Activated CD4-positive, CD25-positive, alpha-beta regulatory T cell treated with anti-CD3 and anti-CD28 coated beads, Interleukin-2, amount 50 U/mL, for 16 hours (primary cell): ENCODE measurements around the gene PLA2R1.
A peak's percentile ranks its signal among the peaks of the same experiment; 100 is the strongest.

Experiments used
- DNase-seq: peaks from one replicate; pipeline ENCODE4 v3.0.0-alpha.2; 2020; ENCODE audit warnings: low read depth, low spot score

The PLA2R1 gene

GRCh38 chr2:160062292-160063005, at the start of gene PLA2R1:
Gene PLA2R1, minus strand, starts transcription at chr2:160062615. Its CDS starts 212 bp downstream, at chr2:160062403.
- DNase-seq, result no peak

- no peak for DNase-seq
Observed at GRCh38 chr2:160110674-160111239, 48.3 kb upstream of the PLA2R1 start.

DNA sequence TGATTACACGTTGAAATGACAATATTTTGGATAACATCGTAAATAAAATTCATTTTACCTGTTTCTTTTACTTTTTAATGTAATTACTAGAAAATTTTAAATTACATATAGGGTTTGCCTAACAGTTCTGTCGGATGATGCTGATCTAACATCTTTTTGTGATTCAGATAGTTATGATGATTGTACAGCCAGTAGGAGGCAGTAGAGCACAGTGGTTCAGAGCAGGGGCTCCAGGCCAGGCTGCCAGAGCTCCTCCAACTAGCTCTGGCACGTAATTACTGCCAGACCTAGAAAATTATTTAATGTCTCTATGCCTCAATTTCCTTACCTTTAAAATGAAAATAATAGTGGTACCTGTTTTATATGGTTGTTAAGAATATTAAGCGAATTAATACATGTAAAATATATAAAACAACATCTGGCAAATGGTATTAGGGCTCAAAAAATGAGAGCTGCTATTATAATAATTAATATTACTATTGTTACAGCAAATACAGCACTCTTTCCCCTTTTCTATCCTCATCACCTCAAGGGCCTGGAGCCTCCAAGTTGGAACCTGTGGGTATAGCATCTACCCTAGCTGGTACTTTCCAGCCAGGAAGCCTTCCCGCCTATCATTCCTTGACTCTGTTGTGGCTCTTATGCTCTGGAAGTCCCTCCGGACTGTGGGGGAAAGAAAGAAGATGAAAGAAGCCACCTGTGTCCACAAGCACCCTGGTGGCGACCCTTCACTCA, 47.7 kb upstream of the PLA2R1 start:
- DNase-seq, result peak; percentile 2

DNA sequence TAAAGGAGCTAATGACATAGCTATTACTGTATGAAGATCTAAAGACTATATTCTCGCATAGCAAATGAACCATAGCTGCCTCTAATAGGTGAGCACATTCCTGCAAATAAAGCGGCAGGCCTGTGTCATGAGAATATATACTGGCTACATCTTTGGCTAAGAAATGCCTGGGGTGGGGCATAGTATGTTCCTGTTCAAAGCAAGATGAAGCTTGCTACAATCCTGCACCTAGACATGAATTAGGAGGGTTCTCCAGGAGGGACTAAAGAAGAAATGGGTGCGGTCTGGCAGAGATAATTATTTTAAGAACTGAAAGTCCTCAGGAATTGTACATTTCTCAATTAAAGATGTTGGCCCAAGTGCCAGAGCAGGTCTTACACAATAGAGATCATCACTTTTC, 46.8 kb upstream of the PLA2R1 start:
- no peak for DNase-seq

DNA sequence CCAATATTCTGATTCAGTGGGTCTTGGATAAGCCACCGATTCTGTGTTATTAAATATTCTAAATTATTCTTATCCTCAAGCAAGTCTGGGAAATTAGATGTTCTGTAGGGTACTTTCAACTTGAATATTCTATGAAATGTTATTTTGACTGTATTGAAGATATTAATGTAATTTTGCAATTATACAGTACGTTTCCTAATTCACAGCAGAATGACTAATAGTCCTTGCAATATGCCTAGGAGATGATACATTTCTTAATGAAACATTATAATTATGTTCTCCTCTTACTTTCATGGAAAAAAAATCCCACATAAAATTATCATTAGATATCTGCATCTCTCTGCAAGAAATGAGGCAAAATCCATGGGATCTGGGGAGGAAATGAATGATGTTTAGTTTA, 46.2 kb upstream of the PLA2R1 start:
- no peak for DNase-seq

DNA sequence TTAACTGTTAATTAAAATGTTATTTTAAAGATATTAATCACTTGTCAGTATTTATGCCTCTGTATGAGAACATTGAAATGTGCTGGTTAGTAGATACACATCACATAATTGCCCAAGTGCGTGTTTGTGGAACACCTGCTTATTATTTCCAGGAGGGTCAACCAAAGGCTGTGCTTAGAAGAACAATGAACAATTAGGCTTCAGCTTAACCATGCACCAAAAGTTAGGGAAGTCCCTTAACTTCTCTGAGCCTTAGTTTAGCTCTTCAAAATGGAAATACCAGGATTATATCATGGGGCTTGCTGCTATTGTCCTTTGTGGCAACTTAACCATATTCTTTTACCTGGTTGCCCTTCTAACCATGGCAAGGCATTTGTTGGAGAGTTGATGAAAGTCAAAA, 43.0 kb upstream of the PLA2R1 start:
- no peak for DNase-seq

GRCh38 chr2:160104115-160104514, 41.7 kb upstream of the PLA2R1 start:
- no peak for DNase-seq

GRCh38 chr2:160097326-160097725, 34.9 kb upstream of the PLA2R1 start:
- no peak for DNase-seq

GRCh38 chr2:160096409-160096808, 34.0 kb upstream of the PLA2R1 start:
- DNase-seq, result no peak

DNA sequence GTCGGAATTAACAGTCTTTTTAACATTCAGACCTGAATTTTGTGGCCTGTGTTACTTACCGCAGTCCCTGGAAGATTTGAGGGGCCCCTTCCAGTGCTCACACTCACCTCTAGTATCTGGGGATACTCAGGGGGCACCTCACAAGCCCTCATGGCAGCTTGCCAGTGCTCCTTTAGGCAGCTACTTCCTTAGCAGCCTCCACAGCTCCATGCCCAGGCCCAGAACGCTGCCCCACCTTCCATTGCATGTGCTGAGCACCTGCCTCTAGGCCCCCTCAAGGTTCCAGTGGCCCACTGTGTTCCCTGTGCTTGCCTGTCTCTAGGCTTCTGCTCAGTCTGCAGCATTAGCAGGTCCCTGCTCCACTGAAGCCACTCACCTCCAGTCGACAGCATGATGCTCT, 30.0 kb upstream of the PLA2R1 start:
- no peak for DNase-seq

GRCh38 chr2:160091381-160091780, 29.0 kb upstream of the PLA2R1 start:
- DNase-seq, result no peak

- DNase-seq, result no peak
Observed at GRCh38 chr2:160087854-160088745, 25.7 kb upstream of the PLA2R1 start.

GRCh38 chr2:160085662-160086061, 23.2 kb upstream of the PLA2R1 start:
- no peak for DNase-seq

GRCh38 chr2:160077912-160078810, 15.7 kb upstream of the PLA2R1 start:
- no peak for DNase-seq

- no peak for DNase-seq
Observed at GRCh38 chr2:160076914-160077313, 14.5 kb upstream of the PLA2R1 start.

DNA sequence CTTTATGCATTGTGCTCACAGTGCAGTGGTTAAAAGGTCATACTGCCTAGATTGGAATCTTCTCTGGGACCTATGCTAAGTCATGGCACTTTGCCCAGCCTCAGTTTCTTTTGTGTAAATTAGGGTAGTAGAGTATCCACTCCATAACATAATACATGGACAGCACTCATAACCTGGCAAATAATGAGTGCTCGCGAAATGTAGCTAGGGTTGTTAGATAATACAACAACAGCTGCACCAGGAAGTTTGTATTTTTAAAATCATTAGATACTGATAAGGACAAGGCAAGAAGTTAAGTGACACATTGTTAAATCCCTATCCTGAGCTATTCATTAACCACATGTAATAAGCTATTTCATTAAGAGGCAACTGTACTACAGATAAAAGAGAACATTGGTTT, 13.8 kb upstream of the PLA2R1 start:
- DNase-seq, result no peak

GRCh38 chr2:160075171-160075570, 12.8 kb upstream of the PLA2R1 start:
- DNase-seq, result no peak

- no peak for DNase-seq
Observed at GRCh38 chr2:160073284-160073888, 11.0 kb upstream of the PLA2R1 start.

DNA sequence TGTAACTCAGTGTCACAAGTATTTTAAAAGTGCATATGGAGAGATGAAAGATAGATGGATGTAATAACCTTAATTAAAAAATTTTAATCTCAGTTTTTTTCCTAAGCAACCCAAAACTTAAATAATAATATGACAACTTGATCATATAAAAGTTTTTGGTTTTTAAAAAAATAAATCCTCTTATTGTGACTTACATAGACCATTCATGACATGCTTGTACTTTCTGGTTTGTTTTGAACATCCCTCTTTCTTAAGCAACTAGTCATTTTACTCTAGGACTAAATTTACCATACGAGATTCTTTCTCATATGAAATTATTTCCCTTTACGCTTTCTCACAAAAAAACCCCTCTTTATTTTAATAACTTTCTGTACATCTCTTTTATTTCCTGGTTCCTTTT, 6.5 kb upstream of the PLA2R1 start:
- DNase-seq, result no peak

GRCh38 chr2:160064916-160065315, 2.5 kb upstream of the PLA2R1 start:
- no peak for DNase-seq
